Endothelial cell of umbilical vein (primary cell): ENCODE measurements around the gene SDHA. TPM values are rescaled to one million over a fixed set of nuclear protein-coding genes. Genes with fewer than 3 reads are reported as not detected.

Source experiments
- BruUV-seq: library from RNA; stranded (reverse); fragments of 400-500 nt; replicated peaks from 2 replicates; lab custom pipeline; 2021; lab: Mats Ljungman, UMichigan
- CTCF ChIA-PET: fragments of 300-600, 350-600 bp; sonication (Branson Sonifier 250); formaldehyde crosslinking; loops from one replicate; lab custom pipeline; 2021; ENCODE audit warnings: antibody characterized with exemption, inconsistent platforms; lab: Charles Lee
- POLR2A ChIA-PET: fragments of 300-600, 350-600 bp; sonication (Branson Sonifier 250); formaldehyde crosslinking; loops from one replicate; lab custom pipeline; 2021; ENCODE audit warnings: antibody characterized with exemption, inconsistent platforms; lab: Charles Lee
- DNase-seq: peaks from one replicate; pipeline ENCODE4 v3.0.0-alpha.2; 2011; ENCODE audit warnings: low read depth, low spot score
- FAIRE-seq: peaks from 2 replicates; lab custom pipeline; 2011; peaks lifted over from hg19 to GRCh38; lab: Jason Lieb, UNC
- H2AFZ ChIP-seq: 2 replicates; pipeline ENCODE4 v1.6.0; 2012; ENCODE audit warnings: low read depth, low read length, control low read depth, inconsistent platforms
- H3K27ac ChIP-seq: 2 replicates; pipeline ENCODE4 v1.5.1; 2011; ENCODE audit warnings: low read depth, mild to moderate bottlenecking, control low read depth, low read length, moderate library complexity; ENCODE audit not compliant: insufficient read depth
- H3K27me3 ChIP-seq, 2 experiments: 2 replicates each; pipeline versions ENCODE4 v1.6.0 to v1.6.1; 2011; ENCODE audit warnings: low read length in 2 of 2, mixed read lengths in 1 of 2; ENCODE audit not compliant: control insufficient read depth in 2 of 2, insufficient read depth in 2 of 2
- H3K36me3 ChIP-seq, 2 experiments: 2 replicates in 1 of 2; 3 replicates in 1 of 2; pipeline ENCODE4 v1.5.1; 2011; ENCODE audit warnings: low read length in 2 of 2, mild to moderate bottlenecking in 1 of 2, moderate library complexity in 1 of 2; ENCODE audit not compliant: control insufficient read depth in 2 of 2, insufficient read depth in 2 of 2; ENCODE audit errors: extremely low read depth in 1 of 2
- H3K4me1 ChIP-seq: 3 replicates; pipeline ENCODE4 v1.5.1; 2011; ENCODE audit warnings: mild to moderate bottlenecking, low read length; ENCODE audit not compliant: control insufficient read depth, insufficient read depth; ENCODE audit errors: extremely low read depth
- H3K4me2 ChIP-seq: 2 replicates; pipeline ENCODE4 v1.6.1; 2011; ENCODE audit warnings: low read length, control low read depth, mixed read lengths; ENCODE audit not compliant: insufficient read depth
- H3K4me3 ChIP-seq, 3 experiments: fragments of 200-600 bp in 1 of 3; sonication (generic), shearing (Covaris generic) in 1 of 3; replicated peaks in 1 of 3; 2 replicates each; pipeline ENCODE4 v1.5.1; 2011 to 2016; ENCODE audit warnings: control low read depth in 3 of 3, low read length in 3 of 3, mild to moderate bottlenecking in 2 of 3, inconsistent platforms in 1 of 3, low read depth in 1 of 3, moderate library complexity in 1 of 3; ENCODE audit not compliant: insufficient read depth in 1 of 3
- H3K79me2 ChIP-seq: 2 replicates; pipeline ENCODE4 v1.6.0; 2012; ENCODE audit warnings: low read length, inconsistent platforms; ENCODE audit not compliant: control insufficient read depth, insufficient read depth
- H3K9ac ChIP-seq: replicated peaks from 2 replicates; pipeline ENCODE3; 2011; ENCODE audit warnings: low read length, control low read depth; ENCODE audit not compliant: insufficient read depth; ENCODE audit errors: extremely low read depth
- H3K9me1 ChIP-seq: replicated peaks from 3 replicates; pipeline ENCODE4 v1.6.0; 2011; ENCODE audit warnings: mild to moderate bottlenecking, low read length; ENCODE audit not compliant: control insufficient read depth, insufficient read depth; ENCODE audit errors: extremely low read depth
- H3K9me3 ChIP-seq: replicated peaks from 2 replicates; pipeline ENCODE4 v1.5.1; 2012; ENCODE audit warnings: low read length, inconsistent platforms; ENCODE audit not compliant: control insufficient read depth, insufficient read depth
- H4K20me1 ChIP-seq: replicated peaks from 2 replicates; pipeline ENCODE3; 2011; ENCODE audit warnings: mild to moderate bottlenecking, low read length; ENCODE audit not compliant: control insufficient read depth, insufficient read depth; ENCODE audit errors: extremely low read depth
- CTCF ChIP-seq, 2 donors: IDR thresholded peaks; 1 replicate in 1 of 2; 2 replicates in 1 of 2; pipeline ENCODE4 v1.5.1; 2011; ENCODE audit warnings: low read length in 2 of 2, mild to moderate bottlenecking in 2 of 2, moderate library complexity in 2 of 2, control low read depth in 1 of 2, inconsistent platforms in 1 of 2, low read depth in 1 of 2; ENCODE audit not compliant: insufficient read depth in 1 of 2; ENCODE audit errors: extremely low read depth in 1 of 2
- EZH2 ChIP-seq: IDR thresholded peaks from 2 replicates; pipeline ENCODE4 v1.6.1; 2012; ENCODE audit warnings: borderline replicate concordance, low read depth, mild to moderate bottlenecking, moderate library complexity, low read length, inconsistent platforms; ENCODE audit not compliant: severe bottlenecking
- FOS ChIP-seq: IDR thresholded peaks from 2 replicates; pipeline ENCODE4 v1.6.1; 2011; ENCODE audit warnings: mild to moderate bottlenecking, low read length, moderate library complexity, borderline replicate concordance; ENCODE audit not compliant: insufficient read depth
- GATA2 ChIP-seq: IDR thresholded peaks from 2 replicates; pipeline ENCODE4 v1.7.0; 2011; ENCODE audit warnings: low read depth, mild to moderate bottlenecking, moderate library complexity, mixed read lengths, low read length; ENCODE audit not compliant: insufficient read length, insufficient read depth
- JUN ChIP-seq: IDR thresholded peaks from 2 replicates; pipeline ENCODE4 v1.6.1; 2011; ENCODE audit warnings: borderline replicate concordance, low read depth; ENCODE audit not compliant: insufficient read length, insufficient read depth
- MAX ChIP-seq: IDR thresholded peaks from 2 replicates; pipeline ENCODE4 v1.6.1; 2011; ENCODE audit not compliant: insufficient read depth, insufficient read length
- MYC ChIP-seq: IDR thresholded peaks from one replicate; pipeline ENCODE4 v1.6.1; 2011; ENCODE audit warnings: mild to moderate bottlenecking, low read depth, low read length
- POLR2A ChIP-seq: IDR thresholded peaks from 2 replicates; pipeline ENCODE4 v1.6.1; 2012; ENCODE audit warnings: low read depth, mild to moderate bottlenecking, control low read depth, low read length
- POLR2AphosphoS5 ChIP-seq: IDR thresholded peaks from 2 replicates; pipeline ENCODE4 v1.6.1; 2012; ENCODE audit warnings: low read depth, mild to moderate bottlenecking, control low read depth, low read length, moderate library complexity; ENCODE audit not compliant: insufficient read depth
- dilution Hi-C: fragments of 300-500 bp; cut with MboI; formaldehyde crosslinking; loops from one replicate; pipeline ENCODE4 v1.15.0; 2019; ENCODE audit warnings: low sequenced_read_pairs; ENCODE audit not compliant: extremely low pct_ligation_motif_present
- intact Hi-C: fragments of 100-400 bp; cut with micrococcal nuclease; formaldehyde crosslinking; loops from one replicate; pipeline ENCODE4 v1.10.0; 2022
- polyA plus RNA-seq, 4 experiments: library from polyadenylated mRNA; depleted of rRNA in 3 of 4; stranded (reverse) in 3 of 4; unstranded in 1 of 4; fragments of >200 nt; gene quantifications; 2 replicates each; pipeline versions ENCODE4 v1.2.1 to v1.2.3, GENCODE V29; 2011 to 2012; ENCODE audit warnings: missing spikeins in 1 of 4
- total RNA-seq: library from RNA; stranded (reverse); gene quantifications from 2 replicates; pipeline ENCODE4 v1.2.3, GENCODE V29; 2021

Gene SDHA
- total and polyA plus RNA-seq, 2 donors (not counting 3 experiments of a cell fraction or from before 2014, with no cell fraction given): 121 to 153 TPM

- Histone ChIP-seq H3K27me3 (peaks cover 3 to 8% of the 10 kb centered on the region in 2 experiments), H3K4me3 (no peak overlapping the region), H3K4me1 (no peaks in the 10 kb centered on the region), H3K79me2 (no peaks in the 10 kb centered on the region), H2AFZ (no peak overlapping the region), H4K20me1 (no peaks in the 10 kb centered on the region), H3K27ac (no peak overlapping the region), H3K36me3 (no peaks in the 10 kb centered on the region), H3K9me3 (no peaks in the 10 kb centered on the region), H3K9me1 (no peaks in the 10 kb centered on the region), H3K4me2 (no peak overlapping the region), H3K9ac (no peak overlapping the region)
- intact Hi-C loops: no loop called here
- no peak for FAIRE-seq
- no peak for TF ChIP-seq MYC
- TF ChIP-seq POLR2A: no peak
- no peak for TF ChIP-seq MAX
- no peak for TF ChIP-seq JUN
- TF ChIP-seq FOS: no peak
- TF ChIP-seq CTCF (IDR thresholded peaks at IDR 0.05; ENCODE audit: extremely low read depth in 1 of 2, insufficient read depth in 1 of 2, low read depth in 1 of 2, low read length in 2 of 2): no peak
- TF ChIP-seq EZH2: no peak
- no peak for TF ChIP-seq GATA2
- TF ChIP-seq POLR2AphosphoS5: no peak
- DNase-seq: no peak
- CTCF ChIA-PET: interaction anchor here (1.1 kb wide), 1 partner anchor 40 kb away, joined by 3 read pairs; no protein-coding TSS in a partner anchor
- POLR2A ChIA-PET: interaction anchor here (0.6 kb wide), 1 partner anchor 64 kb away, joined by 5 read pairs; no protein-coding TSS in a partner anchor
- dilution Hi-C loops: no loop called here
- no TSS peak for BruUV-seq
Observed at GRCh38 chr5:194102-194501, 24.0 kb upstream of the SDHA start.
